SJCRH30 (cell line): ENCODE results near the gene SP1. TPM values are rescaled to one million over a fixed set of nuclear protein-coding genes. Genes with fewer than 3 reads are reported as not detected.
"Not testable (repeated sequence)": the region's sequence is repeated elsewhere in the genome, so short reads cannot be mapped to it uniquely, and the experiment has no call there.

Experiments
- DNase-seq, 2 experiments: peaks; one replicate each; pipeline ENCODE4 v3.0.0-alpha.2; 2015 to 2020
- H3K27ac ChIP-seq: fragments of 250-450 bp; sonication (Bioruptor Pico); 2 replicates; pipeline ENCODE4 v1.5.1; 2020; ENCODE audit warnings: mild to moderate bottlenecking, moderate library complexity
- H3K27me3 ChIP-seq: fragments of 250-450 bp; sonication (Bioruptor Pico); 2 replicates; pipeline ENCODE4 v1.5.1; 2020; ENCODE audit warnings: mild to moderate bottlenecking, moderate library complexity
- H3K36me3 ChIP-seq: fragments of 250-450 bp; sonication (Bioruptor Pico); 2 replicates; pipeline ENCODE4 v1.5.1; 2020; ENCODE audit warnings: mild to moderate bottlenecking, moderate library complexity
- H3K4me1 ChIP-seq: fragments of 250-450 bp; sonication (Bioruptor Pico); 2 replicates; pipeline ENCODE4 v1.5.1; 2020; ENCODE audit warnings: mild to moderate bottlenecking, moderate library complexity
- H3K4me3 ChIP-seq: fragments of 250-450 bp; sonication (Bioruptor Pico); 2 replicates; pipeline ENCODE4 v1.5.1; 2020; ENCODE audit warnings: mild to moderate bottlenecking, moderate library complexity
- H3K9me3 ChIP-seq: fragments of 250-450 bp; sonication (Bioruptor Pico); replicated peaks from 2 replicates; pipeline ENCODE4 v1.5.1; 2020; ENCODE audit warnings: mild to moderate bottlenecking, moderate library complexity
- total RNA-seq: library from RNA; depleted of rRNA; stranded (reverse); fragments of >200 nt; shearing (Covaris generic); gene quantifications from 2 replicates; pipeline ENCODE4 v1.2.3, GENCODE V29; 2014

Gene SP1
- total RNA-seq, 1 experiment from 2014 or later = 53.1 TPM

- no peaks in the 10 kb centered on the region for H3K27me3 ChIP-seq
- H3K36me3 ChIP-seq = peaks cover 19% of the 10 kb centered on the region
- no peak overlapping the region for H3K4me3 ChIP-seq
- no peaks in the 10 kb centered on the region for H3K9me3 ChIP-seq
- no peaks in the 10 kb centered on the region for H3K4me1 ChIP-seq
- H3K27ac ChIP-seq = no peak overlapping the region
- no peak for DNase-seq
These were observed 34.9 kb downstream of the SP1 start for GRCh38 chr12:53414756-53415417.

DNA sequence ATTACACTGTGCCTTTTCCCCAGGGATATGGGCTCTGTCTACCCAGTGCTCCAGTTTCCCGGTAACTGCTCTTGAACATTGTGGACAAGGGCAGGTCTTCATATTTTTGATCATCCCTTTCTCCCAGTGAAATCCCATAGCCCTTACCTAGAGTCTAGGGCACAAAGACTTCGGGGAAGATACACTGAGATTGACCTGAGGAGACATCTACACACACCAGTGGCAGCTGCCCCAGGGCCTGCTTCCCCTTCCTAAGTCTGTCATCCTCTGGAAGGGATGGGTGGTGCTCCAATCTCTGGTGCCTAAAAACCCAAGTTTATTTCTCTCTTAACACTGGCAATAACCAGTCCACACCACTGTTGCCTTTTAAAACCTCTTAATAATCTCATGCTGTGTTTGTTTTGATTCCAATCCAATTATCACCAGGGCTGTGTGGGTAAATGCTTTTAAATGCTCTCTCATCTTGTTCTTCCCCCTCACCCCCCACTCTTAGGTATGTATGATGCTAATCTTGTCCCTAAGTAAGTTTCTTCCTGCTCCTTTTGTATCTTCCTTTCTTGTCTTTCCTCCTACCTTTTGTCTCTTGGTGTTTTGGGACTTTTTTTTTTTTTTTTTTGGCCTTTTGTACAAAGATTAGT, 35.9 kb downstream of the SP1 start:
- not testable (repeated sequence) for H3K4me1 ChIP-seq, H3K9me3 ChIP-seq, DNase-seq, H3K4me3 ChIP-seq, H3K27me3 ChIP-seq, H3K27ac ChIP-seq
- H3K36me3 ChIP-seq = peaks cover 13% of the 10 kb centered on the region

DNA sequence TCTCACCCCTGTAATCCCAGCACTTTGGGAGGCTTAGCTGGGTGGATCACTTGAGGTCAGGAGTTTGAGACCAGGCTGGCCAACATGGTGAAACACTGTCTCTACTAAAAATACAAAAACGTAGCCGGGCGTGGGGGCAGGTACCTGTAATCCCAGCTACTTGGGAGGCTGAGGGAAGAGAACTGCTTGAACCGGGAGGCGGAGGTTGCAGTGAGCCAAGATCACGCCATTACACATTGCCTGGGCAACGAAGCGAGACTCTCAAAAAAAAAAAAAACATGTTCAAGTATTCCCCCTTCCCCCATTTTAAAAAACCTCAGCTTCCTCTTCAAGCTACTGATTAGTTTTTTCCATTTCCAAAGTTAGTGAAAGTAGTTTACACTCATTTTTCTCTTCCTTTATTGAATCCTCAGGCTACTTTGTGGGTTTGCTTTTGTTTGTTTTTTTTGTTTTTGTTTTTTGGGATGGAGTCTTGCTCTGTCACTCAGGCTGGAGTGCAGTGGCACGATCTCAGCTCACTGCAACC, 37.4 kb downstream of the SP1 start:
- H3K9me3 ChIP-seq, H3K27ac ChIP-seq, H3K27me3 ChIP-seq, H3K36me3 ChIP-seq, H3K4me3 ChIP-seq, DNase-seq, H3K4me1 ChIP-seq: not testable (repeated sequence)

- Histone ChIP-seq H3K4me1 (no peaks in the 10 kb centered on the region), H3K27me3 (no peaks in the 10 kb centered on the region), H3K27ac (no peak overlapping the region), H3K4me3 (no peak overlapping the region), H3K36me3 (peaks cover 5% of the 10 kb centered on the region), H3K9me3 (no peaks in the 10 kb centered on the region)
- DNase-seq = no peak
These were observed 38.2 kb downstream of the SP1 start for GRCh38 chr12:53418221-53418620.

GRCh38 chr12:53419756-53420155, 39.8 kb downstream of the SP1 start:
- Histone ChIP-seq H3K4me1 (no peaks in the 10 kb centered on the region), H3K4me3 (no peak overlapping the region), H3K9me3 (no peaks in the 10 kb centered on the region), H3K27me3 (no peaks in the 10 kb centered on the region), H3K36me3 (no peaks in the 10 kb centered on the region), H3K27ac (no peak overlapping the region)
- DNase-seq = no peak

- not testable (repeated sequence) for H3K27ac ChIP-seq, DNase-seq, H3K36me3 ChIP-seq, H3K9me3 ChIP-seq, H3K4me1 ChIP-seq, H3K27me3 ChIP-seq, H3K4me3 ChIP-seq
These were observed 42.3 kb downstream of the SP1 start for GRCh38 chr12:53422247-53422646.

DNA sequence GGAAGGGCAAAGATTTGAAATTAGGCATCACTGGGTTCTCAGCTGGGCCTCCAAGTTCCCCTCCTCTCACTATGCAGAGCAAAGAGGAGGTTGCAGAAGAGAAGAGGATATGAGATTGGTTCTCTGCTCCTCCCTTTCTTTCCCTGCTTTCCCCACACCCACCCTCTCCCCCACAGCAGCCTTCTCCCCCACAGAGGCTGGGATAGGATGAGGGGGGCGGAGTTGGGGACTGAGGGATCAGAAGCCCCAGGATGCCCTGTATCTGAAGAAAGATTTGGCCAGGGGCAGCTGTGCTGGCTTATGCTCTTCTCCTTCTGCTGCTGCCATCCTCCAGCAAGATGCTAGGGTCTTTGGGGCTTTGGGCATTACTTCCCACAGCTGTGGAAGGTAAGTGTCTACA, 43.6 kb downstream of the SP1 start, which contains the start of gene AMHR2:
Gene AMHR2 (plus strand): TSS at position 259 of the 400 bp plus-strand sequence. CDS start 80 bp downstream, at position 339.
- no peaks in the 10 kb centered on the region for H3K9me3 ChIP-seq
- H3K27ac ChIP-seq = no peak within 1 kb of the TSS
- H3K4me3 ChIP-seq = no peak within 1 kb of the TSS
- no peaks in the 10 kb centered on the region for H3K27me3 ChIP-seq
- no peaks in the 10 kb centered on the region for H3K36me3 ChIP-seq
- no peaks in the 10 kb centered on the region for H3K4me1 ChIP-seq
- DNase-seq = peak in 1 of 2 experiments; percentile 26

- no peak for DNase-seq
- H3K4me1 ChIP-seq = no peaks in the 10 kb centered on the region
- H3K36me3 ChIP-seq = no peaks in the 10 kb centered on the region
- no peak overlapping the region for H3K27ac ChIP-seq
- no peaks in the 10 kb centered on the region for H3K9me3 ChIP-seq
- no peaks in the 10 kb centered on the region for H3K27me3 ChIP-seq
- H3K4me3 ChIP-seq = no peak overlapping the region
These were observed 44.9 kb downstream of the SP1 start for GRCh38 chr12:53424626-53425514.

DNA sequence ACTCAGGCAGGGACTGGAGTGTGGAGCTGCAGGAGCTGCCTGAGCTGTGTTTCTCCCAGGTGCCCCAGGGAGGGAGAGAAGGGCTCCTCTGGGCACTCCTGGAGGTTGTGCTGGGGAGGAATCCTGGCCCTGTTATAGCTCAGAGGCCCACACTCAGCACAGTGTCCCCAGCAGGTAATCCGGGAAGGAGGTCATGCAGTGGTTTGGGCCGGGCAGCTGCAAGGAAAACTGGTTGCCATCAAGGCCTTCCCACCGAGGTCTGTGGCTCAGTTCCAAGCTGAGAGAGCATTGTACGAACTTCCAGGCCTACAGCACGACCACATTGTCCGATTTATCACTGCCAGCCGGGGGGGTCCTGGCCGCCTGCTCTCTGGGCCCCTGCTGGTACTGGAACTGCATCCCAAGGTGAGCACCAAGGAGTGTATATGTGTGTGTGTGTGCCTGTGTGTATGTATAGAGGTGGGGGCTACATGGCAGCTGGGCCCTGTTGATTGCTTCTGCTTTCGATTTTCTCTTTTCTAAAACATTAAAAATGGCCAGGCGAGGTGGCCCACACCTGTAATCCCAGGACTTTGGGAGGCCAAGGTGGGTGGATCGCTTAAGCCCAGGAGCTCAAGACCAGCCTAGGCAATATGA, 45.7 kb downstream of the SP1 start:
- no peaks in the 10 kb centered on the region for H3K27me3 ChIP-seq
- H3K36me3 ChIP-seq = no peaks in the 10 kb centered on the region
- H3K4me1 ChIP-seq = no peaks in the 10 kb centered on the region
- peak; percentile 15 to 33 for DNase-seq
- no peaks in the 10 kb centered on the region for H3K9me3 ChIP-seq
- no peak overlapping the region for H3K27ac ChIP-seq
- H3K4me3 ChIP-seq = no peak overlapping the region

DNA sequence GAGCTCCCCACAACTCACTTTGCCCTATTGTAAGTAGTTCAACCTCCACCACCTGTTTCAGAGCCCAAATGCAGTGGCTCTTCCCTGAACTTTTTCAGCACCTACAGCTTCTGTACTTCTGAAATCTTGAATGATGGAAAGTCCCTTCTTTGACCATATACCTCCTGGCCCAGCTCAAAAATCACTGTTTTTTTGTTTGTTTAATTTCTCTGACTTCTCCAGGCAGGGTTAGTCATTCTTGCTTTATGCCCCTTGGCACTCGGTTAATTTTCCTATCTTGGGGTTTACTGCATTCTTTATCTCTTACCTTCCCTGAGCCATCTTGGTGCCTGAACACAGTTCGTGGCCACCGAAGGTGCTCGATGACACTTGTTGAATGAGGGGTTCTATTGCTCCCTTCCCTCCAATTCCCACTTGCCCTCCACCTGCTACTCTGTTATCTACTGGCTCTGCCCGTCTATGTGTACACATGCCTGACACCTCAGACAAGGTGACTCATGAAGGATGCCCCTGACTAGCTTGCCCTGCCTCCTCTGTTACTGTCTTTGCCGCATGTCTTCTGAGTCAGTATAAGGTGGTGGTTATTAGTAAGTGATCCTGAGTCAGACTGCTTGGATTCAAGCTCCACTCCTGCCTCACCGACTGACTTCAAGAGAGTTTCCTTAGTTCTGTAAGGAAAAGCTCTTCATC, 48.1 kb downstream of the SP1 start:
- H3K9me3 ChIP-seq = no peaks in the 10 kb centered on the region

DNA sequence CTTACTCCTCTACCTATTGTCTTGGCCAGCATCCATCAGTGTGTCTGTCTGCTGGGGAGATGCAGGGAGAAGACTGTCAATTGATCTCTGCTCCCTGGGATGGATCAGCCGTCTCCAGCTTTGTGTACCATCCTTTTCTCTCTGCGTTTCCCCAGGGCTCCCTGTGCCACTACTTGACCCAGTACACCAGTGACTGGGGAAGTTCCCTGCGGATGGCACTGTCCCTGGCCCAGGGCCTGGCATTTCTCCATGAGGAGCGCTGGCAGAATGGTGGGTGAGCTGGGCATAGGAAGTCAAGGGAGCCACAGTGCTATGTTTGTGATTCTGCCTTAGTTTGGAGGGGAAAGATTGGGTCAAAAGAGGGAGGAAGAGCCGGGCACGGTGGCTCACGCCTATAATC, 48.8 kb downstream of the SP1 start:
- Histone ChIP-seq H3K4me1 (no peaks in the 10 kb centered on the region), H3K4me3 (no peak overlapping the region), H3K36me3 (no peaks in the 10 kb centered on the region), H3K27me3 (no peaks in the 10 kb centered on the region), H3K9me3 (no peaks in the 10 kb centered on the region), H3K27ac (no peak overlapping the region)
- DNase-seq = no peak

More for the DNA sequence above, 48.1 kb downstream of the SP1 start:
- DNase-seq = no peak
- Histone ChIP-seq H3K36me3 (no peaks in the 10 kb centered on the region), H3K27me3 (no peaks in the 10 kb centered on the region), H3K4me3 (no peak overlapping the region), H3K27ac (no peak overlapping the region), H3K4me1 (no peaks in the 10 kb centered on the region)

DNA sequence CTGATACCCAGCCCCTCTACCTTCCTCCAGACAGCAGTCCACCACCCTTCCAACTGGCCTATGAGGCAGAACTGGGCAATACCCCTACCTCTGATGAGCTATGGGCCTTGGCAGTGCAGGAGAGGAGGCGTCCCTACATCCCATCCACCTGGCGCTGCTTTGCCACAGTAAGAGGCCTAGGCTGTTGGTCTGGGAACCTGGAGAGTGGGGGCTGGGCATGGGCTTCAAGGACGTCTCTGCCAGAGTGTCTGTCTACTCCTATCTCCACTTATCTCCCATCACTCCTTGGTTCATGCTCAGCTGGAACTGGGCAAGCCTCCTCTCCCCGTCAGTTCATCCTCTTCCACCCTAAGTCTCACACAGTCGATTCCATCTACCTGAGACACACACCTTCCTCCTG, 50.1 kb downstream of the SP1 start:
- H3K4me1 ChIP-seq = no peaks in the 10 kb centered on the region
- no peak overlapping the region for H3K4me3 ChIP-seq
- no peak for DNase-seq
- no peaks in the 10 kb centered on the region for H3K36me3 ChIP-seq
- no peaks in the 10 kb centered on the region for H3K9me3 ChIP-seq
- H3K27me3 ChIP-seq = no peaks in the 10 kb centered on the region
- H3K27ac ChIP-seq = no peak overlapping the region

- Histone ChIP-seq H3K36me3 (no peaks in the 10 kb centered on the region), H3K27ac (no peak overlapping the region), H3K4me3 (no peak overlapping the region)
These were observed 51.2 kb downstream of the SP1 start for GRCh38 chr12:53431187-53431586.

DNA sequence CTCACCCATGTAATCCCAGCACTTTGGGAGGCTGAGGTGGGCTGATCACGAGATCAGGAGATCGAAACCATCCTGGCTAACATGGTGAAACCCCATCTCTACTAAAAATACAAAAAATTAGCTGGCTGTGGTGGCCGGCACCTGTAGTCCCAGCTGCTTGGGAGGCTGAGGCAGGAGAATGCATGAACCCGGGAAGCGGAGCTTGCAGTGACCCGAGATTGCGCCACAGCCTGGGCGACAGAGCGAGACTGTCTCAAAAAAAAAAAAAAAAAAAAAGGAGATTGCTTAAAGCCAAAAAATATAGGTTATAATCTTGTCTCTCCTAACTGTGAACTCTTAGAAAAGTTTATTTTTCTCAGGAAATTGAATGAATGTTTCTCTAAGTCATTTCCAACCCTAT, 55.4 kb downstream of the SP1 start:
- DNase-seq, H3K9me3 ChIP-seq, H3K4me3 ChIP-seq, H3K27ac ChIP-seq, H3K27me3 ChIP-seq, H3K36me3 ChIP-seq, H3K4me1 ChIP-seq: not testable (repeated sequence)

More at GRCh38 chr12:53431187-53431586, 51.2 kb downstream of the SP1 start:
- no peak for DNase-seq
- Histone ChIP-seq H3K27me3 (no peaks in the 10 kb centered on the region), H3K9me3 (no peaks in the 10 kb centered on the region), H3K4me1 (no peaks in the 10 kb centered on the region)
